ENCODE measurements around the gene RBFOX2. TPM values are rescaled to one million over a fixed set of nuclear protein-coding genes. Genes with fewer than 3 reads are reported as not detected.

RBFOX2 gene
- total and polyA plus RNA-seq, 10 of the 15 experiments (the other 5 are each of a cell fraction or from before 2014, with no cell fraction given), result 0.01 to 2.7 (median 0.17) TPM; not detected in 4

DNA sequence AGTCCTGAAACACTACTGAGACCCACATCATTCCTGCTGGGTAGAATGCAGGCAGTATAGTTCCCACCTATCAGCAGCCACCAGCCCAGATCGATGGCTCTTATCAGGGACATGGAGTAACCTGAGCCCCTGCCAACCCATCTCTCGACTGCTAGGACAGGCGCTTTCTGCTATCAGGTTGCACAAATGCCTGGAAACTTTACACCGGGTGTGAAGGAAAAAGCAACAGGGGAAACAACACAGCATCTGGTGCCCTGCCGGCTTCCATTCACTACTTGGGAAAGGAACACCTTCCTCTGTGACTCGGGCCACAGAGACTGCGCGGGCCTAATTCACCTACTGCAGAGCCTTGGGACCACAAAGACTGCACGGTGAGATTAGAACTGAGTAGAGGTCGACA is 18.5 kb downstream of the RBFOX2 start:
- ChIA-PET CTCF (no interaction called here), RAD21 (ENCODE audit: unreplicated experiment) (no interaction called here), POLR2A (no interaction called here), SMC1A (ENCODE audit: uncharacterized antibody, unreplicated experiment) (no interaction called here)
- TF ChIP-seq, protein P1, sequence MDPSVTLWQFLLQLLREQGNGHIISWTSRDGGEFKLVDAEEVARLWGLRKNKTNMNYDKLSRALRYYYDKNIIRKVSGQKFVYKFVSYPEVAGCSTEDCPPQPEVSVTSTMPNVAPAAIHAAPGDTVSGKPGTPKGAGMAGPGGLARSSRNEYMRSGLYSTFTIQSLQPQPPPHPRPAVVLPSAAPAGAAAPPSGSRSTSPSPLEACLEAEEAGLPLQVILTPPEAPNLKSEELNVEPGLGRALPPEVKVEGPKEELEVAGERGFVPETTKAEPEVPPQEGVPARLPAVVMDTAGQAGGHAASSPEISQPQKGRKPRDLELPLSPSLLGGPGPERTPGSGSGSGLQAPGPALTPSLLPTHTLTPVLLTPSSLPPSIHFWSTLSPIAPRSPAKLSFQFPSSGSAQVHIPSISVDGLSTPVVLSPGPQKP (IDR thresholded peaks at IDR 0.05; ENCODE audit: low read depth, low read length), result no peak
- TF ChIP-seq RB1 (IDR thresholded peaks at IDR 0.05; ENCODE audit: borderline replicate concordance) (no peak), ZZZ3 (IDR thresholded peaks at IDR 0.05; ENCODE audit: control insufficient read depth, insufficient read length, low read depth) (no peak)
- H3K4me3 ChIP-seq, result no peak overlapping the region
- intact Hi-C loops (cut with micrococcal nuclease; ENCODE audit: unreplicated experiment) (no loop called here), in situ Hi-C loops (cut with MboI) (no loop called here)
- H3K79me2 ChIP-seq (ENCODE audit: control insufficient read depth, insufficient read depth, low read length), result no peaks in the 10 kb centered on the region
- no TSS peak for BruUV-seq (replicated peaks)
- ATAC-seq (no peak), DNase-seq (ENCODE audit: low read depth, low spot score) (no peak), FAIRE-seq (no peak)
- 50% methylated on average over 10 of the region's 10 CpGs for WGBS (ENCODE audit: insufficient coverage, insufficient replicate concordance, low lambda C conversion rate, missing lambda C conversion rate)
- H4K20me1 ChIP-seq (ENCODE audit: control insufficient read depth, insufficient read depth), result no peaks in the 10 kb centered on the region
- no peak overlapping the region for H2AFZ ChIP-seq (ENCODE audit: control insufficient read depth, low read depth, low read length)
- H3K9ac ChIP-seq (ENCODE audit: control insufficient read depth, insufficient read depth, low read length), result no peak overlapping the region
- no peaks in the 10 kb centered on the region for H3K9me3 ChIP-seq (replicated peaks; ENCODE audit: control insufficient read depth, insufficient read depth, low read length)
- no peak overlapping the region for H3K4me2 ChIP-seq (ENCODE audit: control insufficient read depth, insufficient read depth)
- H3K36me3 ChIP-seq (ENCODE audit: control insufficient read depth in 2 of 2, insufficient read depth in 2 of 2, low read length in 1 of 2), result no peaks in the 10 kb centered on the region
- no peaks in the 10 kb centered on the region for H3K4me1 ChIP-seq (ENCODE audit: control insufficient read depth, insufficient read depth, low read length)
- no peaks in the 10 kb centered on the region; a peak in 1 of 4 replicates for H3K27me3 ChIP-seq (replicated peaks in 1 of 2; ENCODE audit: control insufficient read depth in 2 of 2, insufficient read depth in 2 of 2, low read length in 1 of 2)
- H3K27ac ChIP-seq (ENCODE audit: control insufficient read depth, insufficient read depth), result no peak overlapping the region

DNA sequence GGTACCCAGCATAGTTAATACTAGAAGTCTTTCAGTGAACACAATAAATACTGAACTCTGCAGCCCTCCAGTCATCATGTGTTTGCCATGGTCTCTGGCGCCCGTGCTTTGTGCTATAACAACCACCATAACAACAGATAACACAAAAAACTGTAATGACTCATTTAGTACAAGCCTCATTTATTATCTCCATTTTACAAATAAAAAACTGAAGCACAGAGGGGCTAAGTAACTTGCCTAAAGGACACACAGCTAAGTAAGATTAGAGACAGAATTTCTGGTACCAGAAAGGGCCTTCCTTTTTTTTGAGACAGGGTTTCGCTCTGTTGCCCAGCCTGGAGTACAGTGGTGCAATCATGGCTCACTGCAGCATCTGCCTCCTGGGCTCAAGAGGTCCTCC is 19.5 kb downstream of the RBFOX2 start:
- no peak overlapping the region for H2AFZ ChIP-seq (ENCODE audit: control insufficient read depth, low read depth, low read length)
- H3K27me3 ChIP-seq (replicated peaks in 1 of 2; ENCODE audit: control insufficient read depth in 2 of 2, insufficient read depth in 2 of 2, low read length in 1 of 2), result no peaks in the 10 kb centered on the region; a peak in 1 of 4 replicates
- TF ChIP-seq HDGF (IDR thresholded peaks at IDR 0.05), result no peak
- TF ChIP-seq, protein P1 (IDR thresholded peaks at IDR 0.05; ENCODE audit: low read depth, low read length), result no peak
- no peak for TF ChIP-seq BHLHE40 (IDR thresholded peaks at IDR 0.05; ENCODE audit: borderline replicate concordance in 1 of 2, low read depth in 2 of 2, low read length in 1 of 2)
- no peak for TF ChIP-seq RAD21 (IDR thresholded peaks at IDR 0.05; ENCODE audit: insufficient read depth, low read depth, low read length)
- H3K79me2 ChIP-seq (ENCODE audit: control insufficient read depth, insufficient read depth, low read length), result no peaks in the 10 kb centered on the region
- ATAC-seq (no peak; the same call in 2 of the 3 replicates), DNase-seq (ENCODE audit: low read depth, low spot score) (no peak), FAIRE-seq (no peak)
- SMC1A ChIA-PET (ENCODE audit: uncharacterized antibody, unreplicated experiment), result no interaction called here
- H3K4me2 ChIP-seq (ENCODE audit: control insufficient read depth, insufficient read depth), result no peak overlapping the region
- no peak overlapping the region for H3K27ac ChIP-seq (ENCODE audit: control insufficient read depth, insufficient read depth)
- in situ Hi-C loops (cut with MboI) (no loop called here), intact Hi-C loops (cut with micrococcal nuclease; ENCODE audit: unreplicated experiment) (no loop called here)
- H3K9me3 ChIP-seq (replicated peaks; ENCODE audit: control insufficient read depth, insufficient read depth, low read length), result no peaks in the 10 kb centered on the region
- H3K36me3 ChIP-seq (ENCODE audit: control insufficient read depth in 2 of 2, insufficient read depth in 2 of 2, low read length in 1 of 2), result no peaks in the 10 kb centered on the region
- POLR2A ChIA-PET, result no interaction called here
- no peak overlapping the region for H3K9ac ChIP-seq (ENCODE audit: control insufficient read depth, insufficient read depth, low read length)
- no peaks in the 10 kb centered on the region for H3K4me1 ChIP-seq (ENCODE audit: control insufficient read depth, insufficient read depth, low read length)
- 30% methylated on average over 3 of the region's 3 CpGs for WGBS (ENCODE audit: insufficient coverage, insufficient replicate concordance, low lambda C conversion rate, missing lambda C conversion rate)
- H4K20me1 ChIP-seq (ENCODE audit: control insufficient read depth, insufficient read depth), result no peaks in the 10 kb centered on the region
- no peak overlapping the region for H3K4me3 ChIP-seq
- RAD21 ChIA-PET (ENCODE audit: unreplicated experiment), result no interaction called here
- CTCF ChIA-PET, result no interaction called here
- BruUV-seq (replicated peaks), result no TSS peak

Measured in GM12878 (cell line).